ENCODE data around the gene TGM2.

DNA sequence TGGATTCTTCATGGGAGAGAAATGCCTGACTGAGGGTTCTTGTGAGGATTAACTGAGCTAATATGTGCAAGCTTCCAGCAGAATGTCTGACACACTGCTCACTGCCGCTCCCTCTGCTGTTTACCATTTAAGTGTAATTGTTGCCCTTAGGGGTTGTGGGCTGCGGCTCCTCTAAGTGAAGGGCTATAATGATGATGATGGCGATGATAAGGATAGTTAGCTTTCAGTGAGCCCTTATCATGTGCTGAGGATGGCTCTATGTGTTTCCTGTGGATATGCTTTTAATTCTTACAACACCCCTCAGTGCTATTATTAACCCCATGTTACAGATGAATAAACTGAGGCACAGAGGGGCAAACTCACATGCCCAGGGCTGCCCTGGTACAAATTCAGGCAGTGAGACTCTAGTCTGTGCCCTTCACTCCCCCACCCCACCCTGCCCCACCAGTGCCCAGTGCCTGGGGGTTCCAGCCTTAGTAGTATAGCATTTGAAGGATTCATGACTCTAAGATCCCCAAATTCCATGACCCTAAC is 33.4 kb downstream of the TGM2 start:
- TF ChIP-seq POLR2A (IDR thresholded peaks at IDR 0.05), result no peak
- TF ChIP-seq, protein P1, sequence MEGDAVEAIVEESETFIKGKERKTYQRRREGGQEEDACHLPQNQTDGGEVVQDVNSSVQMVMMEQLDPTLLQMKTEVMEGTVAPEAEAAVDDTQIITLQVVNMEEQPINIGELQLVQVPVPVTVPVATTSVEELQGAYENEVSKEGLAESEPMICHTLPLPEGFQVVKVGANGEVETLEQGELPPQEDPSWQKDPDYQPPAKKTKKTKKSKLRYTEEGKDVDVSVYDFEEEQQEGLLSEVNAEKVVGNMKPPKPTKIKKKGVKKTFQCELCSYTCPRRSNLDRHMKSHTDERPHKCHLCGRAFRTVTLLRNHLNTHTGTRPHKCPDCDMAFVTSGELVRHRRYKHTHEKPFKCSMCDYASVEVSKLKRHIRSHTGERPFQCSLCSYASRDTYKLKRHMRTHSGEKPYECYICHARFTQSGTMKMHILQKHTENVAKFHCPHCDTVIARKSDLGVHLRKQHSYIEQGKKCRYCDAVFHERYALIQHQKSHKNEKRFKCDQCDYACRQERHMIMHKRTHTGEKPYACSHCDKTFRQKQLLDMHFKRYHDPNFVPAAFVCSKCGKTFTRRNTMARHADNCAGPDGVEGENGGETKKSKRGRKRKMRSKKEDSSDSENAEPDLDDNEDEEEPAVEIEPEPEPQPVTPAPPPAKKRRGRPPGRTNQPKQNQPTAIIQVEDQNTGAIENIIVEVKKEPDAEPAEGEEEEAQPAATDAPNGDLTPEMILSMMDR (IDR thresholded peaks at IDR 0.05), result no peak
